Gastroesophageal sphincter (tissue), 4 donors: ENCODE results near the gene PPIL4. TPM values are rescaled to one million over a fixed set of nuclear protein-coding genes. Genes with fewer than 3 reads are reported as not detected.

Source experiments
- ATAC-seq: fragments of 150-250 bp; one replicate; pipeline ENCODE4 v1.9.1; 2016; ENCODE audit warnings: mild to moderate bottlenecking, moderate library complexity
- H3K27ac ChIP-seq, 4 donors: fragments of 200-600 bp; sonication (generic) in 3 of 4; 1 replicate in 3 of 4; 2 replicates in 1 of 4; pipeline ENCODE4 v1.5.1; 2016 to 2019
- H3K27me3 ChIP-seq: fragments of 200-600 bp; sonication (generic); one replicate; pipeline ENCODE4 v1.5.1; 2019
- H3K36me3 ChIP-seq, 2 donors: fragments of 200-600 bp; sonication (generic); one replicate each; pipeline ENCODE4 v1.5.1; 2019; ENCODE audit warnings: control low read depth in 1 of 2
- H3K4me1 ChIP-seq, 3 donors: fragments of 200-600 bp; sonication (generic); 1 replicate in 2 of 3; 2 replicates in 1 of 3; pipeline ENCODE4 v1.5.1; 2016 to 2019; ENCODE audit warnings: control low read depth in 2 of 3
- H3K4me3 ChIP-seq, 2 donors: fragments of 200-600 bp; sonication (generic); one replicate each; pipeline ENCODE4 v1.5.1; 2019; ENCODE audit warnings: mild to moderate bottlenecking in 1 of 2, moderate library complexity in 1 of 2
- H3K9me3 ChIP-seq, 3 donors: fragments of 200-600 bp; sonication (generic); one replicate each; pipeline ENCODE4 v1.5.1; 2017 to 2019; ENCODE audit warnings: control low read depth in 2 of 3
- CTCF ChIP-seq, 4 experiments: fragments of 200-600 bp in 2 of 4; fragments of 450-650 bp in 2 of 4; sonication (generic) in 1 of 4; IDR thresholded peaks; one replicate each; pipeline ENCODE4 v1.5.1; 2017 to 2019; ENCODE audit warnings: antibody characterized with exemption in 4 of 4, mild to moderate bottlenecking in 2 of 4, moderate library complexity in 2 of 4
- EP300 ChIP-seq: sonication (generic); formaldehyde crosslinking; IDR thresholded peaks from one replicate; pipeline ENCODE4 v1.6.1; 2017; ENCODE audit warnings: antibody characterized with exemption, mild to moderate bottlenecking
- POLR2A ChIP-seq, 2 donors: fragments of 450-650 bp; IDR thresholded peaks; one replicate each; pipeline ENCODE4 v1.6.1; 2017; ENCODE audit warnings: antibody characterized with exemption in 2 of 2, mild to moderate bottlenecking in 2 of 2, moderate library complexity in 1 of 2
- POLR2AphosphoS5 ChIP-seq: sonication (generic); formaldehyde crosslinking; IDR thresholded peaks from one replicate; pipeline ENCODE4 v1.6.1; 2017; ENCODE audit warnings: antibody characterized with exemption
- WGBS, 2 donors: methylation state at CpG; one replicate each; pipeline ENCODE4 v1.1.5; 2018; ENCODE audit warnings: low coverage in 1 of 2; 5-methylcytosine and 5-hydroxymethylcytosine counted together
- small RNA-seq, 4 donors: library from RNA; depleted of rRNA; stranded (forward); fragments of <200 nt; gene quantifications; one replicate each; pipeline ENCODE3, GENCODE V24; 2016
- total RNA-seq, 4 donors: library from RNA; depleted of rRNA; stranded (reverse); fragments of >200 nt; gene quantifications; one replicate each; pipeline ENCODE4 v1.1.0, GENCODE V29; 2016

Gene PPIL4
- total RNA-seq, 4 donors from 2014 or later, result 23.5 to 47.2 (median 39.3) TPM

GRCh38 chr6:149457316-149457884 is 88.4 kb downstream of the PPIL4 start:
- no peaks in the 10 kb centered on the region for H3K27me3 ChIP-seq
- H3K4me3 ChIP-seq, result no peak overlapping the region
- H3K36me3 ChIP-seq, result no peaks in the 10 kb centered on the region
- WGBS, 2 donors, result 20 to 43% methylated on average over 5 to 6 of the region's 7 CpGs
- H3K9me3 ChIP-seq, result no peaks in the 10 kb centered on the region
- peak overlapping the region in 1 of 4 donors; percentile 8 for H3K27ac ChIP-seq
- TF ChIP-seq EP300 (no peak), POLR2A (IDR thresholded peaks at IDR 0.05) (no peak), POLR2AphosphoS5 (no peak), CTCF (IDR thresholded peaks at IDR 0.05) (no peak)
- no peak for ATAC-seq
- H3K4me1 ChIP-seq, result peaks cover 5 to 39% (median 20%) of the 10 kb centered on the region in 3 donors

- WGBS, 2 donors, result 86% methylated on average over 17 of the region's 49 CpGs; no CpG with 5 or more reads in 1 of the 2 donors
- TF ChIP-seq POLR2A (IDR thresholded peaks at IDR 0.05) (no peak), POLR2AphosphoS5 (no peak), CTCF (IDR thresholded peaks at IDR 0.05) (no peak), EP300 (no peak)
- H3K4me1 ChIP-seq, result peaks cover 5 to 46% (median 22%) of the 10 kb centered on the region in 3 donors
- H3K36me3 ChIP-seq, result no peaks in the 10 kb centered on the region
- peak overlapping the region in 1 of 4 donors; percentile 8 for H3K27ac ChIP-seq
- H3K4me3 ChIP-seq, result no peak overlapping the region
- ATAC-seq, result no peak
- no peaks in the 10 kb centered on the region for H3K9me3 ChIP-seq
- H3K27me3 ChIP-seq, result no peaks in the 10 kb centered on the region
Measured at GRCh38 chr6:149456311-149457021, 89.4 kb downstream of the PPIL4 start.

- peaks cover 5 to 59% (median 33%) of the 10 kb centered on the region in 3 donors for H3K4me1 ChIP-seq
- H3K4me3 ChIP-seq, result no peak overlapping the region
- H3K9me3 ChIP-seq, result no peaks in the 10 kb centered on the region
- WGBS, 2 donors, result 10 to 40% methylated on average over 1 to 2 of the region's 11 CpGs
- H3K27ac ChIP-seq, result peak overlapping the region; percentile 14 to 77 (median 76)
- ATAC-seq, result no peak
- no peaks in the 10 kb centered on the region for H3K36me3 ChIP-seq
- TF ChIP-seq POLR2A (IDR thresholded peaks at IDR 0.05) (no peak), POLR2AphosphoS5 (no peak), EP300 (no peak), CTCF (IDR thresholded peaks at IDR 0.05) (no peak)
- peaks cover 11% of the 10 kb centered on the region for H3K27me3 ChIP-seq
Measured at GRCh38 chr6:149455031-149455732, 90.7 kb downstream of the PPIL4 start.

Small RNA genes within 50 kb of the gene (small RNA-seq; reads per million reads assigned to genes)
- 0 reads per million in 4 donors for gene RF00410
- gene RNU7-3P, result 0 reads per million in 4 donors

Other genes starting within 250 kb of the PPIL4 start
- gene TAB2, start 228.3 kb downstream of the PPIL4 start, total RNA-seq, result 100 to 1,000 TPM in 2 of 4 donors, 10 to 100 TPM in 2; 69.5 to 111 (median 97.0) TPM
- gene SUMO4, start 145.8 kb downstream of the PPIL4 start, total RNA-seq, result 1 to 10 TPM in 3 of 4 donors, not detected in 1; 1.9 to 2.4 (median 2.0) TPM
- 1 to 10 TPM in 2 of 4 donors, under 1 TPM in 2; 0.78 to 1.9 (median 1.1) TPM for gene ZC3H12D, start 61.0 kb downstream of the PPIL4 start, total RNA-seq
- gene GINM1, start 20.3 kb upstream of the PPIL4 start, total RNA-seq, result 10 to 100 TPM; 53.0 to 80.8 (median 62.4) TPM
- 10 to 100 TPM; 17.5 to 25.5 (median 21.1) TPM for gene KATNA1, start 102.7 kb upstream of the PPIL4 start, total RNA-seq
- 10 to 100 TPM; 29.2 to 54.5 (median 35.6) TPM for gene LATS1, start 172.1 kb upstream of the PPIL4 start, total RNA-seq
- 10 to 100 TPM; 15.0 to 29.4 (median 19.3) TPM for gene NUP43, start 200.5 kb upstream of the PPIL4 start, total RNA-seq
- gene PCMT1, start 203.7 kb upstream of the PPIL4 start, total RNA-seq, result 100 to 1,000 TPM; 105 to 140 (median 120) TPM